Frontal cortex (tissue), 4 donors: Measurements from ENCODE around the gene UBE2D3. TPM values are rescaled to one million over a fixed set of nuclear protein-coding genes. Genes with fewer than 3 reads are reported as not detected.
"Not testable (repeated sequence)": the region's sequence is repeated elsewhere in the genome, so short reads cannot be mapped to it uniquely, and the experiment has no call there.

Source experiments
- DNase-seq, 2 donors: peaks; one replicate each; pipeline ENCODE4 v3.0.0; 2012; ENCODE audit warnings: low spot score in 2 of 2
- FAIRE-seq: peaks from 2 replicates; lab custom pipeline; 2012; peaks lifted over from hg19 to GRCh38; lab: Jason Lieb, UNC
- total RNA-seq: library from RNA; depleted of rRNA; stranded (reverse); fragments of >200 nt; gene quantifications from one replicate; pipeline ENCODE4 v1.2.3, GENCODE V29; 2014
- donor health status: control.
- donor health status: control.
- donor health status: control.

UBE2D3 gene
- total RNA-seq = 329 TPM

DNA sequence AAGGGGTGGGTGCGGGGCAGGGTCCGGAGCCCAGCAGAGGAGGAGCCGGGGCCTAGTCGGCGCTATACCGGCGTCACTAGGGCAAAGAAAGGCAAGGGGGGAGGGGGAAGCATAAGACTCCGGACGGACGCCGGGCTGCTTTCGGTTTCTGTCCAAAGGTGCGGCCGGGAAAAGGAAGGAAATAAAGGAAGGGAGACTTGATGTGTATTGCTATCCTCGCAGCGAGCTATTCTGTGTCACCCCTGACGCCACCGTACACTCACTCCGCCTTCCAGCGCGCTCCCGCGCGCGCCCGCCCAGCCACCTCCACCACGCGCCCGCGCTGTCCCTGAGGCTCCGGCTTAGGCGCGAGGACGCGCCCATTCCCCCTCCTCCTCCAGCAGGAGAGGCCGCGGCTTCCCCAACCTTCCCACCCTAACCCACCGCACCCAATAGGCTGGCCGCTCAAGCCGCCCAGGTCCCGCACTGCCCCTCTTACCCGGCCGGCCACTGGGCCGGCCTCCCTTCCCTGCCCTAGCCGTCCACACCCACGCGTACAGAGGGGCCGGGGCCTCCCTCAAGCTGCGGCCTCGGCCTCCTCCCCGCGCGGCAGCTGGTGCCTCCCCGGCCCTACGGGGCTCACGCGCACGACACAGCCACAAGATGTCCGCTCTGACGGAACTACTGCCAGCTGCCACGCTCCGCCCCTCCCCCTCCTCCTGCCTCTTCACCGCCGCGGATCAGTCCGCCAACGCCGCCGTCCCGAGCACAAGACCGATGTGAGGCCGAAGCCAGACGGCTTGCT, at the start of gene UBE2D3:
Gene UBE2D3 (minus strand): TSS at position 662 of the 784 bp plus-strand sequence. CDS start 1,043 bp downstream, outside the sequence.
- no peak for FAIRE-seq
- DNase-seq = peak; percentile 41 to 69

DNA sequence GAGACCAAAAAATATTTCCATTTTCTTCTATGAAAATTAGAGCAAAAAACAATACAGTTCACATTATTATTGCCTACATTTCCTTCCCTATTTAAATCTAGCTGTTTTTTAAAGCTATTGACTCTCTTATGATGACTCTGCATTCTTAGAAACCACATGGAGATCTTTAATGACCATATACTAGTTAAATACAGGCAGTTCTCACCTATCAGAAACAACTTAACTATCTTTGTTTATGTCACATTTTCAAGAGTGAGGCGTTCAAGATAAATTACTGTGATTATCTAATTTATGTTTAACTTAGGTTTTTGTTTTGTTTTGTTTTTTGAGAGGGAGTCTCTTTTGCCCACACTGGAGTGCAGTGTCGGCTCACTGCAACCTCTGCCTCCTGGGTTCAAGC, 44.4 kb upstream of the UBE2D3 start:
- DNase-seq = no peak
- no peak for FAIRE-seq

- DNase-seq (peak in 1 of 2 donors; percentile 22), FAIRE-seq (no peak)
Observed at GRCh38 chr4:102869569-102870197, 42.3 kb upstream of the UBE2D3 start.

DNA sequence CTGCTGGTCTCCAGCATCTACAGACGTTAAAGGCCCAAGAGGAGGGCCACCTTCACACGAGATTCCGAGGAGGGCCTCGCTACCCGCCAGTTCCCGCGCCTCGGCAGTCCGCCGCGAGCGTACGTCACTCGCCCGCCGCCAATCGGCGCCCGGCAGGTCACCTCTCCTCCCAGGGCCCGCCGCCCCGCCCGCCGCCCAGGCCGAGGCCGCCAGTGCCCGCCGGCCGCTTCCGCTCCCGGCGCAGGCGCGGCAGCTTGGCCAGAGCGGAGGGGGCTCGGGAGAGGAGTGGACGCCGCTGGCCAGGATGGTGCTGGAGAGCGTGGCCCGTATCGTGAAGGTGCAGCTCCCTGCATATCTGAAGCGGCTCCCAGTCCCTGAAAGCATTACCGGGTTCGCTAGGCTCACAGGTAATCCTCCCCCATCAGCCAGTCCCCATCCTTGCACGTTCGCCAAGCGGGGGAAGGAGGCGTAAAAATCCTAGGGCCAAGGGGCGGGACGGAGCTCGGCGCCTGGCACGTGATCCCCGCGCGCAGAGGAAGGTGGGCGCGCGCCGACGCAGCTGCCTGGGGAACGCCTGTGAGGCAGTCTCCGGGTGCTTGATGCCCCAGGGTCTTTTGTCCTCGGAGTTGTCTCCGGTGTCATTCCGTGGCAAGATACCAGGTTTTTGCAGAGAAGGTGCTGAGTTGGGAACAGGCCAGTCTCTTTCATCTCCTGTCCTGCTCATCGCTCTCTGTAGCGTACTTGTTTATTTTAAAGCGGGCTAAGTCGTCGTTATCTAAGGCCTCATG, 41.6 kb upstream of the UBE2D3 start, which contains the start of gene CISD2:
Gene CISD2 (plus strand): TSS at position 212 of the 788 bp plus-strand sequence. CDS start 93 bp downstream, at position 305.
- no peak for FAIRE-seq
- DNase-seq = peak; percentile 88 to 91

- FAIRE-seq = no peak
- no peak for DNase-seq
Observed at GRCh38 chr4:102868153-102868780, 40.9 kb upstream of the UBE2D3 start.

- DNase-seq = no peak
- no peak for FAIRE-seq
Observed at GRCh38 chr4:102867278-102868152, 40.2 kb upstream of the UBE2D3 start.

GRCh38 chr4:102865327-102865726, 38.0 kb upstream of the UBE2D3 start:
- not testable (repeated sequence) for FAIRE-seq, DNase-seq

- no peak for FAIRE-seq
- DNase-seq = no peak
Observed at GRCh38 chr4:102862747-102863146, 35.4 kb upstream of the UBE2D3 start.

DNA sequence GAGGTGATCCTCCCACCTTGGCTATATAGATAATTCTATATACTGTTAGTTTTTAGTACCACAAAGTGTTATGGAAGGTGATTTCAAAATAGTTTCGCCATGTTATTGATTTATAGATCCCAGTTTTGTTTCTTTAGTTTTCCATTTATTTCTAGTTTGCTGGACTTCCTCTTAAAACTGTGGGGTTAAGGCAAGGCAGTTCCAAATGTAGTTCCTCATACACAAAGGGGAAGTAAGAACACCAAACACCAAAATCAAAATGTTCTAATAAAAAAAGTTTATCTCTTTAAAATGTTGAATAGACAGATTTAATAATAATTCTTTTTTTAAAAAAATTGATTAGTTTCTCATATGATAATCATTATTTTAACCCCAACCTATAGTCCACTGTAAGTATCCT, 34.7 kb upstream of the UBE2D3 start:
- DNase-seq (no peak), FAIRE-seq (peak; percentile 76)

- DNase-seq (no peak), FAIRE-seq (no peak)
Observed at GRCh38 chr4:102860611-102861324, 33.4 kb upstream of the UBE2D3 start.

DNA sequence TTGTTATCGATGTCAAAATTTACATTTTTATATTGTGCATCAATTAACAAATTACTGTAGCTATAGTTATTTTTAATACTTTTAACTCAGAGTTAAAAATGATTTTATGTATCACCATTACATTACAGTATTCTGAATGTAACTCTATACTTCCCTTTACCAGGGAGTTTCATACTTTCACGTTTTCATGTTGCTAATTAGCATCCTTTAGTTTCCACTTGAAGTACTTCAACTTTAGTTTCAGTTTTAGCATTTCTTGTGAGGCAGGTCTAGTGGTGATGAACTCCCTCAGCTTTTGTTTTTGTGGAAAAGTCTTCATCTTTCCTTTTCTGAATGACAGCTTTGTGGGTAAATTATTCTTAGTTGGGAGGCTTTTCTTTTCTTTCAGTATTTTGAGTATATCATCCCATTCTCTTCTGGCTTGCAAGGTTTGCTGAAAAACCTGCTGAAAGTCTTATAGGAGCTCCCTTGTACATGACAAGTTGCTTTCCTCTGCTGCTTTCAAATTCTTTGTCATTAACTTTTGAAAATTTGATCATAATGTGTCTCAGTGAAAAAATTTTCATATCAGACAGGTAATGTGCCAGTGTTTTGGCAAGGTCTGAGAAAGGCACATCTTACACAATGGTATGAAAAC, 31.6 kb upstream of the UBE2D3 start:
- FAIRE-seq (no peak), DNase-seq (no peak)

DNA sequence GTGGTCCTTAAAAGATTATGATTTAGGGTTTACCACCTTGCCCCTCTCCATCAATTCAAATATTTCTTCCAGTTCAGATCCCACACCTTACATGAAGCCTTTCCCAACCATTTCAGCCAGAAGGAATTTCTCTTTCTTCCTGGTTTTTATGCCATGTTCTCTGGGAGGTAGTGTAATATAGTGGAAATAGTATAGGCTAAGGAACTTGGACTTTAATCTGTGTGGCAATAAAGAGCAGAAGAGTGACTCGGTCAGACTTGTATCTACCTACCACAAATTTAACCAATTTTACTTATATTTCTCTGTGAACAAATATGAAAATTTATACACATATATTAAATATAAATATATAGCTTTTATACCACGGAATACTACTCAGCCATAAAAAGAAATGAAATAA, 23.0 kb upstream of the UBE2D3 start:
- DNase-seq (no peak), FAIRE-seq (no peak)

- DNase-seq (no peak), FAIRE-seq (no peak)
Observed at GRCh38 chr4:102849579-102850104, 22.3 kb upstream of the UBE2D3 start.

DNA sequence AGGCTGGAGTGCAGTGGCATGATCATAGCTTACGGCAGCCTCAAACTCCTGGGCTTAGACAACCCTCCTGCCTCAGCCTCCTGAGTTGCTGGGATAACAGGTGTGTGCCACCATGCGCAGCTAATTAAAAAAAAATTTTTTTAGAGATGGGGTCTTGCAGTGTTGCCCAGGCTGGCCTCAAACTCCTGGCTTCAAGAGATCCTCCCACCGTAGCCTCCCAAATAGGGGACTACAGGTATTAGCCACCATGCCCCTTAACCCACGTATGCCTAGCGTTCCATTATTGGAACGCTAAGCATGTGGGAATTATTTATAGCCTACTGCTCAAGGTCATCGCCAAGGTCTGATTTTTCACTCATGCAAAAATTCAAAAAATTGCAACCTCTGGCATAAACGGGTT, 20.3 kb upstream of the UBE2D3 start:
- DNase-seq (no peak), FAIRE-seq (no peak)

- no peak for FAIRE-seq
- no peak for DNase-seq
Observed at GRCh38 chr4:102843938-102844337, 16.6 kb upstream of the UBE2D3 start.

DNA sequence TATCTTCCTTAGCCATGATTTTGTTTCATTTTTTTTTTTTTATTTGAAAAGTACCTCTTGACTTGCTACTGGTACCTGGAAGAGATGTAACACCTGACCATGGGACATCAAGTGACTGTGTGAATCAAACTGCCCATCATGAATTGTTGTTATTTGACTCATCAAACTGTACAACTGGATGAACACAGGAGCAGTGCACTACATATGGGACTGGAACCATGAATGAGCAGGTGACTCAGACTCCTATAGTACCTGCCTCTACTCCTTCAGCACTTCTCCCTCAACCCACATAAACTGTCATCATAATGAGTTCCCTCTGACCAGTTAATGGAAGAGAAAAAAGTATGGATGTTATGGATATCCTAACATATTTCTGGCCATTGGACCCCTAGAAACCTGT, 15.9 kb upstream of the UBE2D3 start:
- no peak for DNase-seq
- no peak for FAIRE-seq

- DNase-seq (no peak), FAIRE-seq (no peak)
Observed at GRCh38 chr4:102842367-102842766, 15.0 kb upstream of the UBE2D3 start.

GRCh38 chr4:102836596-102836995, 9.2 kb upstream of the UBE2D3 start:
- FAIRE-seq = no peak
- DNase-seq = no peak
